Regular cardiac myocyte (primary cell): Measurements from ENCODE around the gene EPN1. TPM values are rescaled to one million over a fixed set of nuclear protein-coding genes. Genes with fewer than 3 reads are reported as not detected.

Source experiments
- total RNA-seq: library from RNA; depleted of rRNA; stranded (reverse); fragments of >200 nt; gene quantifications from 2 replicates; pipeline ENCODE4 v1.2.3, GENCODE V29; 2014

Gene EPN1
- total RNA-seq: 20.3 and 36.4 TPM in 2 replicates

GRCh38 chr19:55674841-55675660 lies at the start of gene EPN1:
Gene EPN1 (plus strand): TSS chr19:55675226. CDS start chr19:55678628, 3,402 bp downstream.

GRCh38 chr19:55640577-55641425 lies 34.2 kb upstream of the EPN1 start, which contains the start of gene ZNF580:
Gene ZNF580 (plus strand): TSS chr19:55641002. CDS start chr19:55642509, 1,507 bp downstream.

GRCh38 chr19:55643003-55643886 lies 31.8 kb upstream of the EPN1 start, which contains the start of gene ZNF581:
Gene ZNF581 (plus strand): TSS chr19:55643649. CDS start chr19:55644572, 923 bp downstream.

GRCh38 chr19:55647732-55648584 lies 27.1 kb upstream of the EPN1 start, which contains the start of gene CCDC106:
Gene CCDC106 (plus strand): TSS chr19:55648212. CDS start chr19:55649047, 835 bp downstream.

GRCh38 chr19:55654868-55655647 lies 20.0 kb upstream of the EPN1 start, which contains the start of gene U2AF2:
Gene U2AF2 (plus strand): TSS chr19:55655035. CDS start chr19:55655105, 70 bp downstream.

GRCh38 chr19:55738302-55738701 lies 63.3 kb downstream of the EPN1 start, which contains the start of gene NLRP9:
Gene NLRP9 (minus strand): TSS chr19:55738402. CDS start chr19:55738374, 28 bp downstream.

GRCh38 chr19:55758797-55759196 lies 83.8 kb downstream of the EPN1 start, which contains the start of gene RFPL4A:
Gene RFPL4A (plus strand): TSS chr19:55759097. CDS start chr19:55761801, 2,704 bp downstream.

Other genes starting within 250 kb of the EPN1 start
- gene SHISA7, start 231.9 kb upstream of the EPN1 start, total RNA-seq: not detected in 2 replicates
- 42.0 and 52.3 TPM in 2 replicates for gene ISOC2, start 213.6 kb upstream of the EPN1 start, total RNA-seq
- not detected in 2 replicates for gene C19orf85, start 210.5 kb upstream of the EPN1 start, total RNA-seq
- 1.4 and 1.5 TPM in 2 replicates for gene ZNF628, start 198.6 kb upstream of the EPN1 start, total RNA-seq
- 12.7 and 18.0 TPM in 2 replicates for gene NAT14, start 190.0 kb upstream of the EPN1 start, total RNA-seq
- gene SSC5D, start 186.8 kb upstream of the EPN1 start, total RNA-seq: 6.7 and 11.6 TPM in 2 replicates
- gene SBK2, start 138.1 kb upstream of the EPN1 start, total RNA-seq: not detected in 2 replicates
- gene SBK3, start 129.7 kb upstream of the EPN1 start, total RNA-seq: under 0.01 and 0.19 TPM in 2 replicates
- gene ZNF579, start 94.4 kb upstream of the EPN1 start, total RNA-seq: 3.1 and 3.5 TPM in 2 replicates
- gene FIZ1, start 75.7 kb upstream of the EPN1 start, total RNA-seq: 2.3 and 2.9 TPM in 2 replicates
- 5.6 and 8.2 TPM in 2 replicates for gene ZNF524, start 74.9 kb upstream of the EPN1 start, total RNA-seq
- 0.58 and 0.85 TPM in 2 replicates for gene ZNF865, start 69.6 kb upstream of the EPN1 start, total RNA-seq
- gene ZNF784, start 50.7 kb upstream of the EPN1 start, total RNA-seq: 2.3 and 3.4 TPM in 2 replicates
- gene ZNF580, start 34.2 kb upstream of the EPN1 start, total RNA-seq: 3.8 and 3.9 TPM in 2 replicates
- 12.5 and 19.4 TPM in 2 replicates for gene ZNF581, start 31.6 kb upstream of the EPN1 start, total RNA-seq
- 4.8 and 5.4 TPM in 2 replicates for gene CCDC106, start 27.0 kb upstream of the EPN1 start, total RNA-seq
- gene U2AF2, start 20.2 kb upstream of the EPN1 start, total RNA-seq: 49.6 and 137 TPM in 2 replicates
- not detected in 2 replicates for gene NLRP9, start 63.2 kb downstream of the EPN1 start, total RNA-seq
- gene RFPL4A, start 83.9 kb downstream of the EPN1 start, total RNA-seq: not detected in 2 replicates
- under 0.01 TPM in 1 of 2 replicates, not detected in the other for gene RFPL4AL1, start 93.9 kb downstream of the EPN1 start, total RNA-seq
- under 0.01 TPM in 1 of 2 replicates, not detected in the other for gene NLRP11, start 156.8 kb downstream of the EPN1 start, total RNA-seq
- not detected in 2 replicates for gene NLRP4, start 161.3 kb downstream of the EPN1 start, total RNA-seq